Ishikawa (cell line): ENCODE results near the gene PARVG.

ENCODE experiments used
- CEBPB ChIP-seq: IDR thresholded peaks from 2 replicates; pipeline ENCODE4 v1.6.1; 2012
- CREB1 ChIP-seq: IDR thresholded peaks from 2 replicates; pipeline ENCODE4 v1.6.1; 2012; ENCODE audit warnings: low read depth
- EGR1 ChIP-seq: IDR thresholded peaks from 2 replicates; pipeline ENCODE4 v1.6.1; 2012
- EP300 ChIP-seq: IDR thresholded peaks from 2 replicates; pipeline ENCODE4 v1.6.1; 2012; ENCODE audit warnings: borderline replicate concordance
- FOXM1 ChIP-seq: IDR thresholded peaks from 2 replicates; pipeline ENCODE4 v1.6.1; 2012; ENCODE audit warnings: low read depth, borderline replicate concordance
- RAD21 ChIP-seq: IDR thresholded peaks from 2 replicates; pipeline ENCODE4 v1.6.1; 2012; ENCODE audit warnings: low read depth
- TAF1 ChIP-seq: IDR thresholded peaks from 2 replicates; pipeline ENCODE4 v1.6.1; 2012; ENCODE audit warnings: low read depth, mild to moderate bottlenecking
- TCF12 ChIP-seq: IDR thresholded peaks from 2 replicates; pipeline ENCODE4 v1.6.1; 2012; ENCODE audit warnings: low read depth
- YY1 ChIP-seq: IDR thresholded peaks from 2 replicates; pipeline ENCODE4 v1.6.1; 2012; ENCODE audit warnings: low read depth
- ZBTB7A ChIP-seq: IDR thresholded peaks from 2 replicates; pipeline ENCODE4 v1.6.1; 2012; ENCODE audit warnings: low read depth
- TF ChIP-seq, protein P1 (sequence below): IDR thresholded peaks from 2 replicates; pipeline ENCODE4 v1.6.1; 2012
- TF ChIP-seq, protein P2 (sequence below): IDR thresholded peaks from 2 replicates; pipeline ENCODE4 v1.6.1; 2012; ENCODE audit warnings: low read depth, mild to moderate bottlenecking
- TF ChIP-seq, protein P3 (sequence below): IDR thresholded peaks from 2 replicates; pipeline ENCODE4 v1.6.1; 2012

DNA sequence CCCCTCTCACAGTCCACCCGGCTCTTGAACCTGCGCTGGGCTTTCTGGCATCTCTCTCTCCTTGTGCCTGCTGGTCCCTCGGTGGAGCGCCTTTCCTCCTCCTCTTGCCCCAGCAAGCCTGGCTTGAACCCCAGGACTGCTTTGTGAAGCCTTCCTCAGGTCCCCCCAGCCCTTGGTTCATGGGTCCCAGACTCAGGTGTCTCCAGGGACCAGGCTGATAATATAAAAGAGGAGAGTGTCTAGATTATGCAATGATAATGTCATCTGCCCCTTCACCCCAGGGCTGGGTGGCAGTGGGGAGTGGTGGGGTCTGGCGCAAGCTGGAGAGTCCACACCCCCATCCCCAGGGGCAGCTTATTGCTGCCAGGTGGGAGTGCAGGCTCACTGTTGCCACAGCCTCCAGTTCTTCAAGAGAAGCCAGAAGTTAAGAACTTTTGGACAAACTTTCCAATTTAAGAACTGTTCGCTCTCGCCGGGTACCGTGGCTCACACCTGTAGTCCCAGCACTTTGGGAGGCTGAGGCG lies 36.6 kb upstream of the PARVG start:
- TF ChIP-seq RAD21 (no peak), EP300 (no peak), FOXM1 (no peak), TCF12 (no peak), CEBPB (no peak), ZBTB7A (no peak), YY1 (no peak), CREB1 (no peak), TAF1 (no peak), EGR1 (no peak)
- TF ChIP-seq, protein P1, sequence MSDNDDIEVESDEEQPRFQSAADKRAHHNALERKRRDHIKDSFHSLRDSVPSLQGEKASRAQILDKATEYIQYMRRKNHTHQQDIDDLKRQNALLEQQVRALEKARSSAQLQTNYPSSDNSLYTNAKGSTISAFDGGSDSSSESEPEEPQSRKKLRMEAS: no peak
- TF ChIP-seq, protein P2, sequence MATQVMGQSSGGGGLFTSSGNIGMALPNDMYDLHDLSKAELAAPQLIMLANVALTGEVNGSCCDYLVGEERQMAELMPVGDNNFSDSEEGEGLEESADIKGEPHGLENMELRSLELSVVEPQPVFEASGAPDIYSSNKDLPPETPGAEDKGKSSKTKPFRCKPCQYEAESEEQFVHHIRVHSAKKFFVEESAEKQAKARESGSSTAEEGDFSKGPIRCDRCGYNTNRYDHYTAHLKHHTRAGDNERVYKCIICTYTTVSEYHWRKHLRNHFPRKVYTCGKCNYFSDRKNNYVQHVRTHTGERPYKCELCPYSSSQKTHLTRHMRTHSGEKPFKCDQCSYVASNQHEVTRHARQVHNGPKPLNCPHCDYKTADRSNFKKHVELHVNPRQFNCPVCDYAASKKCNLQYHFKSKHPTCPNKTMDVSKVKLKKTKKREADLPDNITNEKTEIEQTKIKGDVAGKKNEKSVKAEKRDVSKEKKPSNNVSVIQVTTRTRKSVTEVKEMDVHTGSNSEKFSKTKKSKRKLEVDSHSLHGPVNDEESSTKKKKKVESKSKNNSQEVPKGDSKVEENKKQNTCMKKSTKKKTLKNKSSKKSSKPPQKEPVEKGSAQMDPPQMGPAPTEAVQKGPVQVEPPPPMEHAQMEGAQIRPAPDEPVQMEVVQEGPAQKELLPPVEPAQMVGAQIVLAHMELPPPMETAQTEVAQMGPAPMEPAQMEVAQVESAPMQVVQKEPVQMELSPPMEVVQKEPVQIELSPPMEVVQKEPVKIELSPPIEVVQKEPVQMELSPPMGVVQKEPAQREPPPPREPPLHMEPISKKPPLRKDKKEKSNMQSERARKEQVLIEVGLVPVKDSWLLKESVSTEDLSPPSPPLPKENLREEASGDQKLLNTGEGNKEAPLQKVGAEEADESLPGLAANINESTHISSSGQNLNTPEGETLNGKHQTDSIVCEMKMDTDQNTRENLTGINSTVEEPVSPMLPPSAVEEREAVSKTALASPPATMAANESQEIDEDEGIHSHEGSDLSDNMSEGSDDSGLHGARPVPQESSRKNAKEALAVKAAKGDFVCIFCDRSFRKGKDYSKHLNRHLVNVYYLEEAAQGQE: no peak
- TF ChIP-seq, protein P3, sequence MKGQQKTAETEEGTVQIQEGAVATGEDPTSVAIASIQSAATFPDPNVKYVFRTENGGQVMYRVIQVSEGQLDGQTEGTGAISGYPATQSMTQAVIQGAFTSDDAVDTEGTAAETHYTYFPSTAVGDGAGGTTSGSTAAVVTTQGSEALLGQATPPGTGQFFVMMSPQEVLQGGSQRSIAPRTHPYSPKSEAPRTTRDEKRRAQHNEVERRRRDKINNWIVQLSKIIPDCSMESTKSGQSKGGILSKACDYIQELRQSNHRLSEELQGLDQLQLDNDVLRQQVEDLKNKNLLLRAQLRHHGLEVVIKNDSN: no peak
